GM12864 (cell line): Measurements from ENCODE around the gene HSPB7.

Experiments used
- DNase-seq: peaks from one replicate; pipeline ENCODE4 v3.0.0-alpha.2; 2011; ENCODE audit warnings: low read depth
- H3K4me3 ChIP-seq: 2 replicates; pipeline ENCODE4 v1.5.1; 2011; ENCODE audit warnings: mild to moderate bottlenecking, low read depth, low read length, control low read depth
- CTCF ChIP-seq: IDR thresholded peaks from 2 replicates; pipeline ENCODE4 v1.5.1; 2011; ENCODE audit warnings: low read depth, mild to moderate bottlenecking, moderate library complexity, low read length, control low read depth, inconsistent platforms; ENCODE audit errors: missing control alignments

Gene HSPB7

GRCh38 chr1:15997076-15997585 lies 20.7 kb downstream of the HSPB7 start:
- DNase-seq = no peak
- H3K4me3 ChIP-seq = no peak overlapping the region
- TF ChIP-seq CTCF = no peak

GRCh38 chr1:15994590-15995351 lies 23.1 kb downstream of the HSPB7 start:
- no peak for DNase-seq
- peak; percentile 69 for TF ChIP-seq CTCF
- H3K4me3 ChIP-seq = no peak overlapping the region

GRCh38 chr1:15994081-15994480 lies 23.8 kb downstream of the HSPB7 start:
- no peak for DNase-seq
- no peak for TF ChIP-seq CTCF
- H3K4me3 ChIP-seq = no peak overlapping the region

- no peak overlapping the region for H3K4me3 ChIP-seq
- DNase-seq = no peak
- TF ChIP-seq CTCF = no peak
Measured at GRCh38 chr1:15993666-15994065, 24.2 kb downstream of the HSPB7 start.

GRCh38 chr1:15992582-15993500 lies 25.0 kb downstream of the HSPB7 start:
- no peak overlapping the region for H3K4me3 ChIP-seq
- no peak for TF ChIP-seq CTCF
- DNase-seq = no peak

- no peak for TF ChIP-seq CTCF
- DNase-seq = no peak
Measured at GRCh38 chr1:15992187-15992553, 25.7 kb downstream of the HSPB7 start.

More at GRCh38 chr1:15992187-15992553, 25.7 kb downstream of the HSPB7 start:
- H3K4me3 ChIP-seq = no peak overlapping the region
